Measurements from ENCODE around the gene OBSCN. TPM values are rescaled to one million over a fixed set of nuclear protein-coding genes. Genes with fewer than 3 reads are reported as not detected.

The OBSCN gene
- total and polyA plus RNA-seq, 4 donors = 0.54 to 5.6 (median 2.7) TPM

- Histone ChIP-seq H3K36me3 (ENCODE audit: control insufficient read depth in 4 of 4, insufficient read depth in 3 of 4, low read depth in 1 of 4, low read length in 3 of 4) (no peaks in the 10 kb centered on the region), H3K9ac (ENCODE audit: low read depth in 1 of 2, low read length in 2 of 2) (no peak overlapping the region), H3K4me3 (ENCODE audit: low read depth in 1 of 3, low read length in 3 of 3) (no peak overlapping the region), H3K27ac (ENCODE audit: low read depth in 1 of 2, low read length in 2 of 2) (no peak overlapping the region), H3K4me1 (ENCODE audit: control insufficient read depth in 4 of 4, insufficient read depth in 4 of 4, low read length in 3 of 4) (no peaks in the 10 kb centered on the region), H3K9me3 (ENCODE audit: control insufficient read depth in 4 of 4, low read length in 3 of 4) (peaks cover 5 to 20% (median 11%) of the 10 kb centered on the region in 4 donors), H3K27me3 (ENCODE audit: control insufficient read depth in 4 of 4, insufficient read depth in 4 of 4, low read length in 3 of 4) (no peaks in the 10 kb centered on the region)
- TF ChIP-seq YY1 (IDR thresholded peaks at IDR 0.05) (no peak), CTCF (IDR thresholded peaks at IDR 0.05; ENCODE audit: low read depth, low read length, missing input control) (no peak), JUND (IDR thresholded peaks at IDR 0.05) (no peak), EGR1 (IDR thresholded peaks at IDR 0.05; ENCODE audit: low read depth in 2 of 2) (no peak), REST (IDR thresholded peaks at IDR 0.05) (no peak), TAF1 (conservative IDR thresholded peaks at IDR 0.05) (no peak), ZBTB33 (IDR thresholded peaks at IDR 0.05) (no peak), RAD21 (IDR thresholded peaks at IDR 0.05) (no peak), FOXA1 (IDR thresholded peaks at IDR 0.05) (no peak), FOXA2 (IDR thresholded peaks at IDR 0.05) (no peak), HNF4A (conservative IDR thresholded peaks at IDR 0.05) (no peak), RXRA (IDR thresholded peaks at IDR 0.05) (no peak), ATF3 (IDR thresholded peaks at IDR 0.05) (no peak), MAX (IDR thresholded peaks at IDR 0.05) (no peak), SP1 (IDR thresholded peaks at IDR 0.05) (no peak), NR2F2 (IDR thresholded peaks at IDR 0.05) (no peak)
- DNase-seq (ENCODE audit: low spot score) = no peak
- WGBS = 95% methylated on average over 31 of the region's 31 CpGs
Measured at GRCh38 chr1:228314658-228315483, 107.0 kb downstream of the OBSCN start.
